SW480 (cell line): ENCODE measurements around the gene BAG2.
A peak's percentile ranks its signal among the peaks of the same experiment; 100 is the strongest.

ENCODE experiments used
- DNase-seq: peaks from one replicate; pipeline ENCODE4 v3.0.0-alpha.2; 2016; ENCODE audit warnings: low spot score

The BAG2 gene

DNA sequence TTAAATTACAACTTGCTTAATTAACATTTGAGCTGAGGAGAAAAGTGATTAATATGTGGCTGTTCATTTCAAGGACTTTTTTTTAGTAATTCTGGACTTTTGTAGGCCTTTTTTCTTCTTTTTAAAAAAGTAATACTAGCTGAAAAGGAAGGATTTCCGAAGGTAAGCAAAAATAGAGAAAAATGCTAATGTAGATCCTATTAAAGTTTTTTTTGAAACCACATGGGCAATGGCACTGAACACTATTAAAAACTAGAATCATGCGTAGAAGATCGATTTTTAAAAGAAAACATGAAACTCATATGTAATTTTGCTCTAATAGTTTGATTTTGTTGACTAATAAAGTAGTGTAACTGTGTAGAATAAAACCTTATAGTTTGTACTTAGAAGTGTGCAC lies 2.4 kb downstream of the BAG2 start:
- DNase-seq: no peak

- DNase-seq: no peak
Observed at GRCh38 chr6:57177545-57178265, 5.6 kb downstream of the BAG2 start.

DNA sequence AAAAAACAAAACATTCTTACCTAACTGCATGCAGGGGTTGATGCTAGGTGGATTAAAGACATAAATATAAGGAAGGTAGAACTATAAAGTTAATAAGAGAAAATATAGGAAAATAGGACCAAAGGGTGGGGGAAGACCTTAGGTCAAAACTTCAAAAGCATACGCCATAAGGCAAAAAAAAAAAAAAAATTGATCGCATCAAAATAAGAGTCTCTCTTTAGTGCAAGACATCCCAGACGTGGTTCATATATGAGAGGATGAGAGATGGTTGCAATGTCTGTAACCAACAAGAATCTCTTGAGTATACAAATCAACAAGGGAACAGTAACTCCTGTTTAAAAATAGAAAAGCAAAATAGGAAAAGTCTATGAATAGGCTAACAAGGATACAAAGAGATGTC lies 8.5 kb downstream of the BAG2 start:
- no peak for DNase-seq

- DNase-seq: no peak
Observed at GRCh38 chr6:57182017-57182432, 9.9 kb downstream of the BAG2 start.

- DNase-seq: no peak
Observed at GRCh38 chr6:57183336-57183735, 11.2 kb downstream of the BAG2 start.

- peak; percentile 26 for DNase-seq
Observed at GRCh38 chr6:57190140-57190539, 18.0 kb downstream of the BAG2 start.

DNA sequence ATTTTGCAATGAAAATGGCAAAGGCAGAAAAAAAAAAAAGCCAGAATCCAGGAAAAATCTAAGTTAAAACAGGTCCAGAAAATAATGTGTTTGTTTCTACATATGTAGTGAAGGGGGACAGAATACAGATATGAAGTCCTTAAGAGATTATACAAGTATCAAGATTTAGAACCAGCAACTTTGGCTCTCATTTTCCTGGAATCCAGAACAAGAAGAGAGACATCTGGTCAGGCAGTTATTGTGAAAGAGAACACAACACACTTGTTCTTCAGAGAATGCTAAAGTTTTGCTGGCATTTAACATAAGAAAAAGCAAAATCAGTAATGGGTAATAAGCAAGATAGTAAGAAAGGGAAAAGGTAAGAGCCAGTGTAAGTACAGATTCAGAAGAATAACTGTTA lies 21.1 kb downstream of the BAG2 start:
- DNase-seq: no peak

DNA sequence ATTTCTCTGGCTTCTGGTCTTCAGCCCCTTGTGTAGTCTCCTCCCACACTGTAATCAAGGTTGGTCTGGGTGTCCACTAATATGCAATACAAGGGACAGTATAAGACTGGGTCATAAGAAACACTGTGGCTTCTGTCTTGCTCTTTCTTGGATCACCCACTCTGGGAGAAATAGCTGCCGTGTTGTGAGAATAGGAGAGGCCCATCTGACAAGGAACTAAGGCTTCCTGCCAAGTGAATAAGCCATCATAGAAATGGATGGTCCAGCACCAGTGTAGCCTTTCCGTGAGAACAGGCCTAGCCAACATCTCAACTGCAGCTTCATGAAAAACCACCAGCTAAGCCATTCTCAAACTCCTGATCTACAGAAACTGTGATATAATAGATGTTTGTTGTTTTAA lies 23.3 kb downstream of the BAG2 start:
- DNase-seq: no peak

- DNase-seq: no peak
Observed at GRCh38 chr6:57198926-57199636, 27.0 kb downstream of the BAG2 start.

DNA sequence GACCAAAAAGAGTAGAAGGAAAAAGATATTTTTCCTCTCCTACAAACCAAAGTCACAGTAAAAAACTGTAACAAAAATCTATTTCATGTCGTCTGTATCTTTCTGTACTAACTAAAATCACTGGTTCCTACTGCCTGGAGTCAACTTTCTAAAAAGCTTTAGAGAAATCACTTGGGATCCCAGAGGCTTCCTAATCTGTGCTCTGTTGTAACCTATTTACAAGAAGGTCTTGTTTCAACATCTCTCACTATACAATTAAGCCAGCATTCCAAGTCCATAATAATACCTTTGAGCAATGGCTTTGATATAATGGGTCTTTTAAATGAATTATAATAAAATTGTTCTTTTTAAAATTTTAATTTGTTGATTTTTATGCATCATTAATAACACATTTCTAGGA lies 29.6 kb downstream of the BAG2 start:
- no peak for DNase-seq

DNA sequence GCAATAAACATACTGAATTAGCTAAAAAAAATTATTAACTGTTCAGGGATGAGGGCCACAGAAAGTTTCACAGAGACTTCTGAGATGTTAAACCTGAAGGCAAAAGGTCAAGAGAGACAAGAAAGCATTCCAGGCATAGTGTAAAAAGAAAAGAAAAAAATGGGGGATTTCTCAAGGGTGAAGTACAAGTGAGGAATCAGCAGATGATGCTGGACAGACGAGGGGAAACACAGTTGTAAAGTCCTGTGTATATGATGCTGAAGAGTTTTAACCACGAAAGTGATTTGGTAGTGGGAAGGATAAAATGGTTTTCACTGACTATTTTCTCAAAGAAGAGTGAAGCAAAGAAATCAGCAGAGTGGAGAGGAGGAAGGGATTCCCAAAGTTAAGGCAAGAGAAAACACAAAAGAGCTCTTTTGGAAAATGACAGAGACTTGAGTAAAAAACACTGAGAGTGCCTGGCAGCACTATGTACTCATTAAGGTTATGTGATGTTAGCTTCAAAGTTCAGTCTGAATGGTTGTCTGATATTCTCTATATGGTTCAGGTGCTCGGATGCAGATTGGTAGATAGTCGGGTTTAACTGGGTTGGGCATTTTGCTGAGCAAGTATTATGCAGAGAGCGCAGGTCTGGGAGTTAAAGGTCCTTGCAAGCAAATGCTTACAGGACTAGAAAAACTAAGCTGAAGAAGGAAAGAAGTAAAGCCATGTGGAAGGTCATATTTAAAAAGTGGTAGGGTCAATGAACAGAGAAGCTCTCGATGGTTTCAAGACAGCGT lies 33.6 kb downstream of the BAG2 start:
- DNase-seq: no peak

- no peak for DNase-seq
Observed at GRCh38 chr6:57207141-57207540, 35.0 kb downstream of the BAG2 start.

DNA sequence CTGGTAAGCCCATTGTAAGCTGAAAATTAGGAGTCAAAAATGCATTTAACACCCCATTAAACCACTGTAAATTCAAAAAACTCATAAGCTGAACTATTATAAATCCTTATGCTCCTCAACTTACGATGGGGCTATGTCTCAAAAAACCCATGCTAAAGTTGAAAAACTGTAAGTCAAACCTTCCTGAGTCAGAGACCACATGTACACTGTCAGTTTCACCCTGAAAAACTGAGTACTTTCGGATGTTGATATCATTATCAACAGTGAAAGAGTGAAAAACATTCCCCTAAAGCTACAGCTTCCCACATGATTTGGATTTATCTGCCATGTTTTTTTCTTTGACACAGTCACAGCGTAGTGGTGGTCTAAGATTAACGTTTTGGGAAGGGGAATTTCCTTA lies 35.7 kb downstream of the BAG2 start:
- no peak for DNase-seq

- DNase-seq: no peak
Observed at GRCh38 chr6:57209030-57209429, 36.9 kb downstream of the BAG2 start.

- no peak for DNase-seq
Observed at GRCh38 chr6:57210060-57210459, 37.9 kb downstream of the BAG2 start.

DNA sequence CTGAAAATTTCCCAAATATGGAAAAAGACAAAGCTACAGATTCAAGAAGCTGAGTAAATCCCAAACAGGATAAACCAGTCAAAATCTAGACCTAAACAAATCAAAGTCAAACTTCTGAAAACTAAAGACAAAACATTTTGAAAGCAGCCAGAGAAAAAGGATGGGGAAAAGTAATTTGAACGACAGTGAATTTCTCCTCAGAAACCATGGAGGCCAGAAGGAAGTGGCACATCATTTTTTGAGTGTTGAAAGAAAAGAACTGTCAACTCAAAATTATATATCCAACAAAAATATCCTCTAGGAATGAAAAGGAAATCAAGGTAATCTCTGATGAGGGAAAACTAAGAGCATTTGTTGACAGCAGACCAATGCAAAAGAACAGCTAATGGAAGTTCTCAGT lies 43.1 kb downstream of the BAG2 start:
- DNase-seq: no peak

DNA sequence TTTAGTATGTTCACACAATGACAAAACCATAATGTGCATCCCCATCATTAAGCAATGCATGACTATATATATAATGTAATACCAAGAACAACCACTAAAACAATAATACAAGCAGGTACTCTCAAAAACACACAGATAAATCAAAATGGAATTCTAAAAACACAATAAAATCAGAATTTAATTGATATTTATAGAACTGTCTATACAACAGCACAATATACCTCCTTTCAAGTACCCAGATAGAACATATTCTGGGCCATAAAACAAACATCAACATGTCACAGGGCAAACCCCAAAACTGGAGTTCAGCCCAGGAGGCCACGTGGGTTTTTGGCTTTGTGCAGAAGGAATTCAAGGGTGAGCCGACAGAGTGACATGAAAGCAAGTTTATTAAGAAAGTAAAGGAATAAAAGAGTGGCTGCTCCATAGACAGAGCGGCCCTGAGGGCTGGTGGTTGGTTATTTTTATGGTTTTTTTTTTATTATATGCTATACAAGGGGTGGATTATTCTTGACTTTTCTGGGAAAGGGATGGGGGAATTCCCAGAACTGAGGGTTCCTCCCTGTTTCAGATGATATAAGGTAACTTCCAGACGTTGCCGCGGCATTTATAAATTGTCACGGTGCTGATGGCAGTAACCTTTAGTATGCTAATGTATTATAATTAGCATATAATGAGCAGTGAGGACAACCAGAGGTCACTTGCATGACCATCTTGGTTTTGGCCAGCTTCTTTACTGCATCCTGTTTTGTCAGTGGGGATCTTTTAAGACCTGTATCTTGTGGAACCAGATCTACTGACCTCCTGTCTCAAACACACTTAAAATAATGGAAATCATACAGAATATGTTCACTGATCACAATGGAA lies 44.3 kb downstream of the BAG2 start:
- DNase-seq: no peak

GRCh38 chr6:57217270-57217669 lies 45.1 kb downstream of the BAG2 start:
- no peak for DNase-seq

DNA sequence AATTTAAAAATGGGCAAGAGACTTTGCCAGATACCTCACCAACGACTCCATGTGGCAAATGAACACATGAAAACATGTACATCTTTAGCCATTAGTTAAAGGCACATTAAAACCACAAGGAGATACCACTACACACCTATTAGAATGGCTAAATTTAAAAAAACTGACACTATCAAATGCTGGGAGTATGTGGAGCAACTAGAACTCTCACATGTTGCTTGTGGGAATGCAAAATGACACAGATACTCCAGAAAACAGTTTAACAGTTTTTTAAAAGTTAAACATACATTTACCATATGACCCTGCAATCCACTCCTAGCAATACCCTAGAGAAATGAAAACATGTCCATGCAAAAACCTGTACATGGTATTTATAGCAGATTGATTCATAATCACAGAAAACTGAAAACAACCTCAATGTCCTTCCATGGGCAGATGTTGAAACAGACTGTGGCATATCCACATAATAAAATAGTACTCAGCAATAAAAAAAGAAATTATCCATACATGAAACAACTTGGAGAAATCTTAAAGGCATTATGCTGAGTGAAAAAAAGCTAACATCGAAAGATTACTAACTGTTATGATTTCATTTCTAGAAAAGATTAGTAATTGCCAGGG lies 48.1 kb downstream of the BAG2 start:
- DNase-seq: no peak

- peak; percentile 51 for DNase-seq
Observed at GRCh38 chr6:57221191-57221935, 49.2 kb downstream of the BAG2 start.
